IPS-18a (cell line): ENCODE measurements around the gene MICAL3.
"Not testable (repeated sequence)": the region's sequence is repeated elsewhere in the genome, so short reads cannot be mapped to it uniquely, and the experiment has no call there.

Experiments
- H3K27ac ChIP-seq: one replicate; pipeline ENCODE4 v1.5.1; 2013; ENCODE audit warnings: low read length
- H3K27me3 ChIP-seq: one replicate; pipeline ENCODE4 v1.6.1; 2013; ENCODE audit warnings: mild to moderate bottlenecking, low read length; ENCODE audit not compliant: control insufficient read depth, insufficient read depth
- H3K36me3 ChIP-seq: one replicate; pipeline ENCODE4 v1.6.1; 2013; ENCODE audit warnings: low read depth, low read length; ENCODE audit not compliant: control insufficient read depth
- H3K4me1 ChIP-seq: one replicate; pipeline ENCODE4 v1.6.1; 2013; ENCODE audit warnings: low read depth, low read length; ENCODE audit not compliant: control insufficient read depth
- H3K4me3 ChIP-seq: one replicate; pipeline ENCODE4 v1.5.1; 2013; ENCODE audit warnings: low read length
- H3K9ac ChIP-seq: one replicate; pipeline ENCODE4 v1.6.1; 2013; ENCODE audit warnings: mild to moderate bottlenecking, low read length, moderate library complexity
- H3K9me3 ChIP-seq: one replicate; pipeline ENCODE4 v1.6.1; 2013; ENCODE audit warnings: low read depth, low read length; ENCODE audit not compliant: control insufficient read depth

The MICAL3 gene

GRCh38 chr22:18042685-18043084 lies 18.3 kb upstream of the MICAL3 start:
- Histone ChIP-seq H3K36me3 (no peaks in the 10 kb centered on the region), H3K27me3 (no peaks in the 10 kb centered on the region), H3K27ac (no peak overlapping the region), H3K9ac (no peak overlapping the region), H3K4me3 (no peak overlapping the region), H3K4me1 (no peaks in the 10 kb centered on the region), H3K9me3 (no peaks in the 10 kb centered on the region)

GRCh38 chr22:18040898-18041297 lies 16.5 kb upstream of the MICAL3 start:
- not testable (repeated sequence) for H3K9ac ChIP-seq, H3K4me3 ChIP-seq, H3K4me1 ChIP-seq, H3K9me3 ChIP-seq, H3K27me3 ChIP-seq, H3K36me3 ChIP-seq, H3K27ac ChIP-seq

GRCh38 chr22:18035751-18036150 lies 11.4 kb upstream of the MICAL3 start:
- Histone ChIP-seq H3K4me1 (no peaks in the 10 kb centered on the region), H3K9me3 (no peaks in the 10 kb centered on the region), H3K27me3 (no peaks in the 10 kb centered on the region), H3K4me3 (no peak overlapping the region), H3K9ac (no peak overlapping the region), H3K27ac (no peak overlapping the region), H3K36me3 (no peaks in the 10 kb centered on the region)

GRCh38 chr22:18034076-18034475 lies 9.7 kb upstream of the MICAL3 start:
- Histone ChIP-seq H3K9me3 (no peaks in the 10 kb centered on the region), H3K36me3 (no peaks in the 10 kb centered on the region), H3K27me3 (no peaks in the 10 kb centered on the region), H3K27ac (no peak overlapping the region), H3K9ac (no peak overlapping the region), H3K4me1 (no peaks in the 10 kb centered on the region), H3K4me3 (no peak overlapping the region)

GRCh38 chr22:18033204-18033998 lies 9.0 kb upstream of the MICAL3 start:
- Histone ChIP-seq H3K9ac (no peak overlapping the region), H3K27ac (no peak overlapping the region), H3K9me3 (no peaks in the 10 kb centered on the region), H3K4me3 (no peak overlapping the region), H3K4me1 (no peaks in the 10 kb centered on the region), H3K27me3 (no peaks in the 10 kb centered on the region), H3K36me3 (no peaks in the 10 kb centered on the region)

- Histone ChIP-seq H3K4me3 (no peak overlapping the region), H3K27me3 (peaks cover under 1% of the 10 kb centered on the region), H3K4me1 (no peaks in the 10 kb centered on the region), H3K9ac (no peak overlapping the region), H3K9me3 (no peaks in the 10 kb centered on the region), H3K36me3 (no peaks in the 10 kb centered on the region), H3K27ac (no peak overlapping the region)
Observed at GRCh38 chr22:18032455-18033101, 8.2 kb upstream of the MICAL3 start.

GRCh38 chr22:18031695-18032454 lies 7.5 kb upstream of the MICAL3 start:
- no peaks in the 10 kb centered on the region for H3K36me3 ChIP-seq
- no peak overlapping the region for H3K9ac ChIP-seq
- H3K27ac ChIP-seq = no peak overlapping the region
- no peaks in the 10 kb centered on the region for H3K4me1 ChIP-seq
- H3K9me3 ChIP-seq = no peaks in the 10 kb centered on the region
- peaks cover 7% of the 10 kb centered on the region for H3K27me3 ChIP-seq
- no peak overlapping the region for H3K4me3 ChIP-seq

- Histone ChIP-seq H3K36me3 (no peaks in the 10 kb centered on the region), H3K4me1 (peaks cover 3% of the 10 kb centered on the region), H3K9me3 (no peaks in the 10 kb centered on the region), H3K27me3 (peaks cover 28% of the 10 kb centered on the region), H3K9ac (no peak overlapping the region), H3K27ac (no peak overlapping the region), H3K4me3 (no peak overlapping the region)
Observed at GRCh38 chr22:18029686-18030267, 5.4 kb upstream of the MICAL3 start.

- Histone ChIP-seq H3K4me3 (no peak overlapping the region), H3K27me3 (peaks cover 36% of the 10 kb centered on the region), H3K4me1 (peaks cover 3% of the 10 kb centered on the region), H3K36me3 (no peaks in the 10 kb centered on the region), H3K9me3 (no peaks in the 10 kb centered on the region), H3K9ac (no peak overlapping the region), H3K27ac (no peak overlapping the region)
Observed at GRCh38 chr22:18028817-18029527, 4.6 kb upstream of the MICAL3 start.

- H3K9me3 ChIP-seq, H3K36me3 ChIP-seq, H3K9ac ChIP-seq, H3K4me3 ChIP-seq, H3K27ac ChIP-seq: not testable (repeated sequence)
- H3K27me3 ChIP-seq = peaks cover 50% of the 10 kb centered on the region
- H3K4me1 ChIP-seq = peaks cover 11% of the 10 kb centered on the region
Observed at GRCh38 chr22:18025898-18026297, 1.5 kb upstream of the MICAL3 start.
